OCI-LY7 (cell line): Measurements from ENCODE around the gene CD28. TPM values are rescaled to one million over a fixed set of nuclear protein-coding genes. Genes with fewer than 3 reads are reported as not detected.

Experiments
- BruUV-seq: library from RNA; stranded (reverse); fragments of 400-500 nt; replicated peaks from 2 replicates; lab custom pipeline; 2021; lab: Mats Ljungman, UMichigan
- CTCF ChIA-PET: fragments of 300-600 bp; sonication (Branson Sonifier 250); formaldehyde crosslinking; loops from one replicate; lab custom pipeline; 2022; ENCODE audit warnings: antibody characterized with exemption; ENCODE audit not compliant: unreplicated experiment; lab: Charles Lee
- POLR2A ChIA-PET: fragments of 300-600 bp; sonication (Branson Sonifier 250); formaldehyde crosslinking; loops from one replicate; lab custom pipeline; 2022; ENCODE audit warnings: antibody characterized with exemption; lab: Charles Lee
- DNase-seq: peaks from one replicate; pipeline ENCODE4 v3.0.0-alpha.2; 2015; ENCODE audit warnings: low spot score
- H2AFZ ChIP-seq: fragments of 200-600 bp; sonication (generic), shearing (Covaris generic); 2 replicates; pipeline ENCODE4 v1.6.1; 2014; ENCODE audit warnings: mild to moderate bottlenecking, antibody characterized with exemption, low read length, moderate library complexity
- H3K27ac ChIP-seq: fragments of 200-600 bp; sonication (generic); 2 replicates; pipeline ENCODE4 v1.5.1; 2014; ENCODE audit warnings: mixed run types, low read depth, mild to moderate bottlenecking, moderate library complexity, low read length, inconsistent platforms; ENCODE audit not compliant: poor library complexity, severe bottlenecking
- H3K36me3 ChIP-seq: fragments of 200-600 bp; sonication (generic); 2 replicates; pipeline ENCODE4 v1.6.1; 2014; ENCODE audit warnings: mild to moderate bottlenecking, antibody characterized with exemption, low read length, moderate library complexity, mixed read lengths; ENCODE audit not compliant: insufficient read depth
- H3K4me1 ChIP-seq: fragments of 200-600 bp; sonication (generic); 2 replicates; pipeline ENCODE4 v1.5.1; 2014; ENCODE audit warnings: mild to moderate bottlenecking, low read length; ENCODE audit not compliant: insufficient read depth, poor library complexity, severe bottlenecking
- H3K4me2 ChIP-seq: fragments of 200-600 bp; sonication (generic); 2 replicates; pipeline ENCODE4 v1.6.1; 2014; ENCODE audit warnings: mild to moderate bottlenecking, low read length
- H3K4me3 ChIP-seq: fragments of 200-600 bp; sonication (generic); 2 replicates; pipeline ENCODE4 v1.5.1; 2014; ENCODE audit warnings: mild to moderate bottlenecking, low read depth, low read length; ENCODE audit not compliant: poor library complexity, severe bottlenecking
- H3K79me2 ChIP-seq: fragments of 200-600 bp; sonication (generic); 2 replicates; pipeline ENCODE4 v1.6.1; 2016; ENCODE audit warnings: low read depth, mild to moderate bottlenecking, low read length, moderate library complexity, mixed read lengths; ENCODE audit not compliant: insufficient read depth
- H3K9me2 ChIP-seq: fragments of 200-600 bp; sonication (generic); 2 replicates; pipeline ENCODE4 v1.6.1; 2016; ENCODE audit warnings: mild to moderate bottlenecking, low read length, mixed read lengths; ENCODE audit not compliant: insufficient read depth
- H3K9me3 ChIP-seq: fragments of 200-600 bp; sonication (generic); 2 replicates; pipeline ENCODE4 v1.6.1; 2014; ENCODE audit warnings: mild to moderate bottlenecking, mixed run types, low read length, mixed read lengths
- H4K20me1 ChIP-seq: fragments of 200-600 bp; sonication (generic); 2 replicates; pipeline ENCODE4 v1.6.1; 2014; ENCODE audit warnings: mild to moderate bottlenecking, antibody characterized with exemption, low read length, moderate library complexity, mixed read lengths; ENCODE audit not compliant: insufficient read depth
- CTCF ChIP-seq: fragments of 200-600 bp; sonication (generic); conservative IDR thresholded peaks from 2 replicates; pipeline ENCODE4 v1.5.1; 2014; ENCODE audit warnings: mild to moderate bottlenecking, antibody characterized with exemption, low read length, moderate library complexity, mixed read lengths
- EZH2phosphoT487 ChIP-seq: fragments of 200-600 bp; sonication (generic); IDR thresholded peaks from 2 replicates; pipeline ENCODE4 v1.6.1; 2018; ENCODE audit warnings: low read depth, borderline replicate concordance, mild to moderate bottlenecking, mixed run types, antibody characterized with exemption, low read length, moderate library complexity, mixed read lengths
- intact Hi-C: fragments of 100-400 bp; cut with micrococcal nuclease; formaldehyde crosslinking; loops from one replicate; pipeline ENCODE4 v1.10.0; 2022; ENCODE audit not compliant: unreplicated experiment
- total RNA-seq, 2 experiments: library from RNA; depleted of rRNA in 1 of 2; stranded (reverse); fragments of >200 nt in 1 of 2; shearing (Covaris generic) in 1 of 2; gene quantifications; 2 replicates each; pipeline ENCODE4 v1.2.3, GENCODE V29; 2014 to 2022

Gene CD28
- total RNA-seq, 2 experiments from 2014 or later = 0.92 to 44.6 TPM

GRCh38 chr2:203669820-203670219 is 36.6 kb upstream of the CD28 start:
- POLR2A ChIA-PET = interaction anchor here (1.0 to 3.8 kb wide), 5 partner anchors 10 to 38 kb away, joined by 3 to 15 read pairs (median 4); no protein-coding TSS in a partner anchor
- 0 out of 2 replicates have a peak overlapping the region, but pooled peaks have one; percentile 38 for H2AFZ ChIP-seq
- no peaks in the 10 kb centered on the region for H3K79me2 ChIP-seq
- CTCF ChIA-PET = no interaction called here
- H3K4me1 ChIP-seq = peaks cover 45% of the 10 kb centered on the region
- H3K27ac ChIP-seq = no peak overlapping the region
- peaks cover 7% of the 10 kb centered on the region; the same call in 1 of the 2 replicates for H3K36me3 ChIP-seq
- no peak overlapping the region for H3K4me2 ChIP-seq
- H4K20me1 ChIP-seq = no peaks in the 10 kb centered on the region
- H3K9me2 ChIP-seq = no peaks in the 10 kb centered on the region
- H3K4me3 ChIP-seq = no peak overlapping the region
- H3K9me3 ChIP-seq = peaks cover 13% of the 10 kb centered on the region; the same call in 1 of the 2 replicates
- no peak for TF ChIP-seq EZH2phosphoT487
- TF ChIP-seq CTCF = no peak
- intact Hi-C loops = no loop called here
- DNase-seq = no peak
- BruUV-seq = no TSS peak

DNA sequence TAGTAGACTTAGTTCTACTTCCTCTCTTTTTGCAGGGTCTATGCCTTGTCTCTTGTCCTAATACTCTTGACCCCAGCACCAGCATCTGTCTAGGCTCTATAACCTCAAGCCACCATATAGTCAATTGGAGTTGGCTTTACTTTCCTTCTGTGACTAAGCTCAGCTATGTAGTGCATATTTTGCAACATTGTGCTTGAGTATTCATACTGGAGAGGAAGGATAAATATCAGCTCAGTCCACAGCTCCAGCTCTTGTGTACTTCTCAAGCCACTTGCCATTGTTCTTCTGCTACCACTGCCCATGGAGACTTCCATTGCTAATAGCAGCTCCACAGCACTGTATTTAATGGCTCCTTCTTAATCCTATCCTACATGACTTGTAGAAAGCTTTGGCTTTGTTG is 35.5 kb upstream of the CD28 start:
- intact Hi-C loops = no loop called here
- CTCF ChIA-PET = interaction anchor here (0.8 kb wide), 1 partner anchor 11 kb away, joined by 3 read pairs; no protein-coding TSS in a partner anchor

More for the DNA sequence above, 35.5 kb upstream of the CD28 start:
- Histone ChIP-seq H3K4me1 (peaks cover 53% of the 10 kb centered on the region), H3K9me3 (peaks cover 13% of the 10 kb centered on the region; the same call in 1 of the 2 replicates), H3K4me2 (no peak overlapping the region), H3K27ac (no peak overlapping the region), H3K36me3 (peaks cover 7% of the 10 kb centered on the region; the same call in 1 of the 2 replicates), H2AFZ (no peak overlapping the region), H4K20me1 (no peaks in the 10 kb centered on the region), H3K4me3 (no peak overlapping the region), H3K79me2 (no peaks in the 10 kb centered on the region), H3K9me2 (no peaks in the 10 kb centered on the region)
- no peak for DNase-seq
- TF ChIP-seq CTCF = no peak
- no peak for TF ChIP-seq EZH2phosphoT487
- POLR2A ChIA-PET = interaction anchor here (1.0 to 3.8 kb wide), 4 partner anchors 9 to 33 kb away, joined by 3 to 15 read pairs (median 4); no protein-coding TSS in a partner anchor
- BruUV-seq = no TSS peak
